GM19328 (cell line): ENCODE results near the gene SRSF11.

Source experiments
- ATAC-seq: cut with Tn5 transposase; IDR thresholded peaks from one replicate; pipeline ENCODE4 v1.9.1; 2021; ENCODE audit warnings: mild to moderate bottlenecking, moderate library complexity; ENCODE audit not compliant: unreplicated experiment

SRSF11 gene

GRCh38 chr1:70220517-70221237 is 503 bp upstream of the SRSF11 start:
- peak; percentile 8 for ATAC-seq

DNA sequence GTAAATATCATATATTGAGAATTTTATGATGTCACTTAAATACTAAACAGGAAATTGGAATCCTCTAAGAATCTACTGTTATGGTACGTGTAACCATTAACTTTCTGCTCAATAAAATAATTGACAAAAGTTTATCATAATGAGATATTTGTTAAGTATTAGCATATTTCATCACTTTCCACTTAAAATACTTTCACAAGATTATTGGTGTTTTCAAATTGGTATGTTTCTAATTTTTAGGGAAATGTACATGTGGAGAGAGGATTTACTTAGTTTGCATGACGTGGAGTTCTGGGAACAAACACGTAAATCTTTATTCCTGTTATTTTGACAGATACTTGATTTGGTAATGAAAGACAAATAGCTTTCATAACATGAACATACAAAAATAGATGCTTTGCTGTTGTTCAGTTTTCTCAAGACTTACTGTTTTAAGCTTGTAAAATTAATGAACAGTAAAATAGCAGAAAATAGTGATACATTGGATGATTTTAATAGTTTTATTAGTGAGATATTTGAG is 1.6 kb downstream of the SRSF11 start:
- ATAC-seq: no peak

DNA sequence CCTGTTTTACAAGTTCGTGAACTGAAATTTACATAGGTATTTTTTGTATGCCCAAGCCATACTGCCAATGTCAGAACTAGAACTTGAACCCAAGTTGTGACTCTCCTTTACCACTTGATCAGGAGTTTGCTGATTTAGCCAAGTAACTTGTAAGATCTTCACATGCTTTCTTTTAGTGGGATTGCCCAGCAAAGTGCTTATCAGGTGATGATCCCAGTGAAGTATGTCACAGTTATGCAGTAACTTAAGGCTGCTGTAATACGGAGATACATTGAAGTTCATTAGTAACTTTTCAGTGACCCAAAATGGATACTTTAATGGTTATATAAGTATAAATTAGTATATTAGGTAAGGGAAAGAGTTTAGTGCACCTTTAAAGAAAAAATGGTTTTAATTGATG is 3.8 kb downstream of the SRSF11 start:
- no peak for ATAC-seq

DNA sequence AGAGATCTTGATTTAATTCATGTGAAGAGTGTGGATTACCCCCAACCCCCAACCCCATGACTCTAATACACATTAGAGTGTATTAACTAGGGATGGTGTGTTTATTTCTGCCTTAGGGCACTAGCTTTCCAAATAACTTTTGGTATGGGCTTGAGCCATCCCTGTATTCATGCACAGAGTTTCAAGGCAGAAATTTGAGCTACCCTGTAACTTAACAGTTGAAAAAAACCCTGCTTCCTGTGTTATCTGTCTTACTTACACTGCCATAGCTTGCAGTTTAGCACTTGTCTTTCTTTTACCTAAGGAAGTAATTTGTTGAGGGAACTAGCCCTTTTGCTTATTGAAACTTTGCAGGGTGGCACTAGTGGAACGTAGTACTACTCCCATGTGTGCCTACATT is 6.3 kb downstream of the SRSF11 start:
- no peak for ATAC-seq

- no peak for ATAC-seq
Measured at GRCh38 chr1:70228670-70229069, 7.5 kb downstream of the SRSF11 start.

GRCh38 chr1:70231475-70231874 is 10.3 kb downstream of the SRSF11 start:
- ATAC-seq: no peak

DNA sequence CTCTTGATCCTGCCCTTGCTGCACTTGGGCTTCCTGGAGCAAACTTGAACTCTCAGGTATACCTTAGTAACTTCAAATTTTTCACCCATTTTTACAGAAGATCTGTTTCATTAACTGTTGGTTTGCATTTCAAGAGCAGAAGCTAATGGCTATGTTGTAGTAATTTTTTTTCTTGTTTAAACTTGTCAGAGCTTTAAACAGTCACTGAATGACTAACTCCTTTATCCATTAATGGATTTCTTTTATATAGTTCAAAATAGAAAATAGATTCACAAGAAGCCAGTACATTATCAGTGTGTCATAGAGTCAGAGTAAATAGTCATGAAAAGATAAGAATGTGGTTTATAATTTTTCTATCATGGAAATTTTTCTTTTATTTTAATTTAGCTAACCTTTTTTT is 13.6 kb downstream of the SRSF11 start:
- no peak for ATAC-seq

GRCh38 chr1:70239940-70240339 is 18.8 kb downstream of the SRSF11 start:
- no peak for ATAC-seq

- no peak for ATAC-seq
Measured at GRCh38 chr1:70247122-70247521, 25.9 kb downstream of the SRSF11 start.

DNA sequence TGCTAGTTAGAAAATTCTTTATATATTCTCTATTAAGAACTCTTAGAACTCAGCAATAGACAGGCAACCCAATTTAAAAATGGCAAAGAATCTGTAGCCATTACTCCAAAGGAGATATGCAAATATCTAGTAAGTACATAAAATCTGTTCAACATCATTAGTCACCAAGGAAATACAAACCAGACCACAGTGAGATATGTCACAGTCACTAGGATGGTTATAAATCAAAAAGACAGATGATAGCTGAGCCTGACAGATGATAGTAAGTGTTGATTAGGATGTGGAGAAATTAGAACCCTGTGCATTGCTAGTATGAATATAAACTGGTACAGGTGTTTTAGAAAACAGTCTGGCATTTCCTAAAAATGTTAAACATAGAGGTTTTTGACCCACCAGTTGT is 26.6 kb downstream of the SRSF11 start:
- ATAC-seq: no peak

GRCh38 chr1:70248729-70249128 is 27.5 kb downstream of the SRSF11 start:
- no peak for ATAC-seq

- ATAC-seq: no peak
Measured at GRCh38 chr1:70256664-70257063, 35.5 kb downstream of the SRSF11 start.

DNA sequence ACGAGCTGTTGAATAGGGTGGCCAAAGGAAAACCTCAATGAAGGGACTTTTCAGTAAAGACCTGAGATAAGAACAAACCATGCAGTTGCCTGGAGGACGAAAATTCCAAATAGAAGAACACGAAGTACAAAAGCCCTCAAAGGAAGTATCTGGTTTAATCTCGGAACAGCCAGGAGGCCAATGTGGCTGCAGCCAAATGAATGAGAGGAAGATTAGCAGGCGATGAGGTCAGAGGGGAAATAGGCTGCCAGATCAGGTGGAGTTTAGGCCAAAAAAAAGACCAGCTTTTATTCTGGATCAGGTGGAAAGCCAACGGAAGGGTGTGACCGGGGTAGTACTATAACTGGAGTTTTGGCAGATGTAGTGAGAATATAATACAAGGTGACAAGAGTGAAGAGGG is 43.7 kb downstream of the SRSF11 start:
- ATAC-seq: no peak

DNA sequence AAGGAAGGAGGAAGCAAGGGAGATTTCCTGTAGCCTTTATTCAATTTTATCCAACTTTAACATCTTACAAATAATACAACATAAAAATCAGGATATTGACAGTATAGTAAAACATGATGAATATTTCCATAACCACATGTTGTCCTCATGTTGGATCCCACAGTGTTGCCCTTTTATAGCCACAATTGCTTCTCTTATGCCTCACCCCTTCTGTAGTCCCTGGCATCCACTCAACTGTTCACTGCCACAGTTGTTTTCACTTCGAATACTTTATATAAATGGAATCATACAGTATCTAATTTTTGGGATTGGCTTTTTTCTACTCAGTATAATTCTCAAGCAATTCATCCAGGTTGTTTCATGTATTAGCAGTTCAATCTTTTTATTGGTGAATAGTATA is 44.8 kb downstream of the SRSF11 start:
- no peak for ATAC-seq

DNA sequence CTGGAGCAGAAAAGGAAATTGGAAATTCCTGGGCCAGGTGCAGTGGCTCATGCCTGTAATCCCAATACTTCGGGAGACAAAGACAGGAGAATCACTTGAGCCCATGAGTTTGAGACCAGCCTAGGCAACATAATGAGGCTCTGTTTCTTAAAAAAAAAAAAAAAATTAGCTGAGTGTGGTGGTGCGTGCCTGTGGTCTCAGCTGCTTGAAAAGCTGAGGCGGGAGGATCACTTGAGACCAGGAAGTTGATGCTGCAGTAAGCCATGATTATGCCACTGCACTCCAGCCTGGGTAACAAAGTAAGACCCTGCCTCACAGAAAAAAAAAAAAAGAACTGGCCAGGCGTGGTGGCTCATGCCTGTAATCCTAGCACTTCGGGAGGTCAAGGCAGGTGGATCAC is 56.7 kb downstream of the SRSF11 start:
- no peak for ATAC-seq

GRCh38 chr1:70278710-70279109 is 57.5 kb downstream of the SRSF11 start:
- no peak for ATAC-seq

DNA sequence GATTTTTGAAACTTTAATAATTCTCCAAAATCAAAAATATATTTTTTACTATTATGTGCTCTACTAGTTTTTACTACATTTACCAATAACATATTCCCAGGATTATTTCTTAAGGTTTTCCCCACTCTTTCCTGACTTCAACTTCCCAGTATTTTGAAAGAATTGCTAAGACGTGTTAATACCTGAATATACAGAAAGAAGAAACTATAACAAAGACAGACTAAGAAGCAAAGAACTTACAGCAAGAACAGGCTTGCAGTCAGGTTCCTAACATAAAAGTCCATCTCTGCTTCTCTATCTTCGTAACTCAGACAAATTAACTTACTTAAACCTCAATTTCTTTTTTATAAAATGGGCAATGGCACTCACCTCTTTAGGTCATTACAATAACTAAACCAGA is 63.2 kb downstream of the SRSF11 start:
- no peak for ATAC-seq

DNA sequence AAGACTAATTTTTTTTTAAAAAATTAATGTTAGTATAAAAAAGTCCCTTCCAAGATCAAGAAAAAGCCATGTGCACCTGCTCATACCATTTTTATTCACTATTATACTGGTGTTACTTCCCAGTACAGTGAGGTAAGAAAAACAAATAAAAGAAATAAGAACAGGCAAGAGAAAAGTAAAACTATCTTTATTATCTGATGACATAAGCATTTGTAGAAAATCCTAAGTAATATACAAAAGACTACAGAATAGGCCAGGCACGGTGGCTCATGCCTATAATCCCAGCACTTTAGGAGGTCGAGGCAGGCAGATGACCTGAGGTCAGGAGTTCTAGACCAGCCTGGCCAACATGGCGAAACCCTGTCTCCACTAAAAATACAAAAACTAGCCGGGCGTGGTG is 65.3 kb downstream of the SRSF11 start:
- ATAC-seq: no peak

DNA sequence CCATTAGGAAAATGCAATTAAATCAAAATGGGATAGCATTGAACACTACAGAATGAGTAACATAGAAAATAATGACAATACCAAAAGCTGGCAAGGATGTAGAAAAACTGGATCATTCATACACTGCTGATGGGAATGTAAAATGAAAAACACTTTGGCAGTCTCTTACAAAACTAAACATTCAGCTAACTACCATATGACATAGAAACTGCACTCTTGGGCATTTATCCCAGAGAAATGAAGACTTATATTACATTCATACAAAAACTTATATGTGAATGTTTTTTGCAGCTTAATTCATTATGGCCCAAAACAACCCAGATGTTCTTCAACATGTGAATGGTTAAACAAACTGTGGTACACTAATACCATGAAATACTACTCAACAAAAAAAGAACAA is 67.0 kb downstream of the SRSF11 start:
- ATAC-seq: no peak

- ATAC-seq: no peak
Measured at GRCh38 chr1:70290218-70290617, 69.0 kb downstream of the SRSF11 start.

GRCh38 chr1:70293186-70293843 is 72.1 kb downstream of the SRSF11 start:
- ATAC-seq: no peak

DNA sequence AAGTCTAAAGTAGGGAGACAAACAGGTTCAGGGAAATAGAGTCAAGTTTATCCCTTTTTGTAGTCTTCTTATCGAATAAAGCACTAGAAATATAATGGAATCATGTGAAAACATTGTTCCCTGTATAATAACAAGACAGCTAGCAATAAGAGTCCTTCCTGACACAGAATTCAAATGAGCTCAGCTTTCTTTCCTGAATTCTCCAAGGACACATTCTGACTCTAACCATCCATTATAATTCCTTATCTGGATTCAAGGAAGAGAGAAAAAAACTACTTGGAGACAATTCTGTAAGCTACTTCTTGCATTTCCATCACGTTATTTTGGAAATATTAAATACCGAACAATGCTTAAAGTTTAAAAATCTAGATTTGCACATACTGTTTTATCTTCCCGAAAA is 74.6 kb downstream of the SRSF11 start:
- no peak for ATAC-seq

GRCh38 chr1:70299472-70299871 is 78.3 kb downstream of the SRSF11 start:
- ATAC-seq: no peak
